ENCODE data around the gene COA7. TPM values are rescaled to one million over a fixed set of nuclear protein-coding genes. Genes with fewer than 3 reads are reported as not detected.

COA7 gene
- total RNA-seq, 1 experiment from 2014 or later = 43.7 TPM

GRCh38 chr1:52726265-52727113 lies 28.3 kb upstream of the COA7 start, which contains the start of gene ZYG11B (continued):
- TF ChIP-seq, protein P1, sequence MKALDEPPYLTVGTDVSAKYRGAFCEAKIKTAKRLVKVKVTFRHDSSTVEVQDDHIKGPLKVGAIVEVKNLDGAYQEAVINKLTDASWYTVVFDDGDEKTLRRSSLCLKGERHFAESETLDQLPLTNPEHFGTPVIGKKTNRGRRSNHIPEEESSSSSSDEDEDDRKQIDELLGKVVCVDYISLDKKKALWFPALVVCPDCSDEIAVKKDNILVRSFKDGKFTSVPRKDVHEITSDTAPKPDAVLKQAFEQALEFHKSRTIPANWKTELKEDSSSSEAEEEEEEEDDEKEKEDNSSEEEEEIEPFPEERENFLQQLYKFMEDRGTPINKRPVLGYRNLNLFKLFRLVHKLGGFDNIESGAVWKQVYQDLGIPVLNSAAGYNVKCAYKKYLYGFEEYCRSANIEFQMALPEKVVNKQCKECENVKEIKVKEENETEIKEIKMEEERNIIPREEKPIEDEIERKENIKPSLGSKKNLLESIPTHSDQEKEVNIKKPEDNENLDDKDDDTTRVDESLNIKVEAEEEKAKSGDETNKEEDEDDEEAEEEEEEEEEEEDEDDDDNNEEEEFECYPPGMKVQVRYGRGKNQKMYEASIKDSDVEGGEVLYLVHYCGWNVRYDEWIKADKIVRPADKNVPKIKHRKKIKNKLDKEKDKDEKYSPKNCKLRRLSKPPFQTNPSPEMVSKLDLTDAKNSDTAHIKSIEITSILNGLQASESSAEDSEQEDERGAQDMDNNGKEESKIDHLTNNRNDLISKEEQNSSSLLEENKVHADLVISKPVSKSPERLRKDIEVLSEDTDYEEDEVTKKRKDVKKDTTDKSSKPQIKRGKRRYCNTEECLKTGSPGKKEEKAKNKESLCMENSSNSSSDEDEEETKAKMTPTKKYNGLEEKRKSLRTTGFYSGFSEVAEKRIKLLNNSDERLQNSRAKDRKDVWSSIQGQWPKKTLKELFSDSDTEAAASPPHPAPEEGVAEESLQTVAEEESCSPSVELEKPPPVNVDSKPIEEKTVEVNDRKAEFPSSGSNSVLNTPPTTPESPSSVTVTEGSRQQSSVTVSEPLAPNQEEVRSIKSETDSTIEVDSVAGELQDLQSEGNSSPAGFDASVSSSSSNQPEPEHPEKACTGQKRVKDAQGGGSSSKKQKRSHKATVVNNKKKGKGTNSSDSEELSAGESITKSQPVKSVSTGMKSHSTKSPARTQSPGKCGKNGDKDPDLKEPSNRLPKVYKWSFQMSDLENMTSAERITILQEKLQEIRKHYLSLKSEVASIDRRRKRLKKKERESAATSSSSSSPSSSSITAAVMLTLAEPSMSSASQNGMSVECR (CRISPR knock-in tag; IDR thresholded peaks at IDR 0.05; ENCODE audit: borderline replicate concordance) = no peak
- TF ChIP-seq HMGXB4 (CRISPR knock-in tag; IDR thresholded peaks at IDR 0.05) (peak; percentile 43; the same call in 1 of the 2 replicates), RORB (CRISPR knock-in tag; IDR thresholded peaks at IDR 0.05) (no peak), FOXP1 (CRISPR knock-in tag; IDR thresholded peaks at IDR 0.05; ENCODE audit: borderline replicate concordance) (peak; percentile 38; the same call in 1 of the 2 replicates), CDX4 (CRISPR knock-in tag; IDR thresholded peaks at IDR 0.05; ENCODE audit: borderline replicate concordance) (no peak), ZNF219 (CRISPR knock-in tag; IDR thresholded peaks at IDR 0.05; ENCODE audit: borderline replicate concordance) (no peak), ZNF416 (CRISPR knock-in tag; IDR thresholded peaks at IDR 0.05) (no peak), ETV6 (CRISPR knock-in tag; IDR thresholded peaks at IDR 0.05) (peak; percentile 58; the same call in 1 of the 2 replicates), SOX15 (CRISPR knock-in tag; IDR thresholded peaks at IDR 0.05) (no peak), NFYB (CRISPR knock-in tag; conservative IDR thresholded peaks at IDR 0.05; ENCODE audit: low read depth) (no peak), HMGA2 (CRISPR knock-in tag; IDR thresholded peaks at IDR 0.05) (no peak)
- TF ChIP-seq, protein P2, sequence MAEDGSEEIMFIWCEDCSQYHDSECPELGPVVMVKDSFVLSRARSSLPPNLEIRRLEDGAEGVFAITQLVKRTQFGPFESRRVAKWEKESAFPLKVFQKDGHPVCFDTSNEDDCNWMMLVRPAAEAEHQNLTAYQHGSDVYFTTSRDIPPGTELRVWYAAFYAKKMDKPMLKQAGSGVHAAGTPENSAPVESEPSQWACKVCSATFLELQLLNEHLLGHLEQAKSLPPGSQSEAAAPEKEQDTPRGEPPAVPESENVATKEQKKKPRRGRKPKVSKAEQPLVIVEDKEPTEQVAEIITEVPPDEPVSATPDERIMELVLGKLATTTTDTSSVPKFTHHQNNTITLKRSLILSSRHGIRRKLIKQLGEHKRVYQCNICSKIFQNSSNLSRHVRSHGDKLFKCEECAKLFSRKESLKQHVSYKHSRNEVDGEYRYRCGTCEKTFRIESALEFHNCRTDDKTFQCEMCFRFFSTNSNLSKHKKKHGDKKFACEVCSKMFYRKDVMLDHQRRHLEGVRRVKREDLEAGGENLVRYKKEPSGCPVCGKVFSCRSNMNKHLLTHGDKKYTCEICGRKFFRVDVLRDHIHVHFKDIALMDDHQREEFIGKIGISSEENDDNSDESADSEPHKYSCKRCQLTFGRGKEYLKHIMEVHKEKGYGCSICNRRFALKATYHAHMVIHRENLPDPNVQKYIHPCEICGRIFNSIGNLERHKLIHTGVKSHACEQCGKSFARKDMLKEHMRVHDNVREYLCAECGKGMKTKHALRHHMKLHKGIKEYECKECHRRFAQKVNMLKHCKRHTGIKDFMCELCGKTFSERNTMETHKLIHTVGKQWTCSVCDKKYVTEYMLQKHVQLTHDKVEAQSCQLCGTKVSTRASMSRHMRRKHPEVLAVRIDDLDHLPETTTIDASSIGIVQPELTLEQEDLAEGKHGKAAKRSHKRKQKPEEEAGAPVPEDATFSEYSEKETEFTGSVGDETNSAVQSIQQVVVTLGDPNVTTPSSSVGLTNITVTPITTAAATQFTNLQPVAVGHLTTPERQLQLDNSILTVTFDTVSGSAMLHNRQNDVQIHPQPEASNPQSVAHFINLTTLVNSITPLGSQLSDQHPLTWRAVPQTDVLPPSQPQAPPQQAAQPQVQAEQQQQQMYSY (CRISPR knock-in tag; IDR thresholded peaks at IDR 0.05) = no peak

DNA sequence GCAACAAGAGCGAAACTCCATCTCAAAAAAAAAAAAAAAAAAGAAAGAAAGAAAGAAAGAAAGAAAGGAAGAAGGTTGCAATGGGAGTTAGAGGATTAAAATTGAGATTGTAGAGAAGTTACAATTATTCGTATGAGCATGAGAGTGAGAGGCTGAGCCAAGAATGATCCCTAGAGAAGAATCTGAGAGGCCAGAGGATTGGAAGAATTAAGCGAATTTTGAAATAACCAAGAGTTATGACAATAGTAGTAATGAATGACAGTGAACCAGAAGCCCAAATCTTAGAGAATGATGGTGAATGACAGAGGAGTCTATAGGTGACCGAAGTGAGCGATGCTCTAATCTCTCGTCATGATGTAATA lies 27.7 kb upstream of the COA7 start:
- Mint-ChIP-seq H3K9me3 (no peaks in the 10 kb centered on the region), H3K4me1 (peaks cover 18% of the 10 kb centered on the region), H3K27ac (no peak overlapping the region), H3K4me3 (peak overlapping the region; percentile 59), H3K36me3 (no peaks in the 10 kb centered on the region), H3K27me3 (ENCODE audit: low read depth) (no peaks in the 10 kb centered on the region)
- ATAC-seq (no peak), DNase-seq (ENCODE audit: low spot score) (no peak)
- POLR2A ChIA-PET = interaction anchor here (0.5 to 1.1 kb wide), 3 partner anchors 23 to 173 kb away, joined by 3 to 7 read pairs (median 3); partner anchors contain the start of gene TUT4
- CTCF ChIA-PET = interaction anchor here (1.0 to 1.9 kb wide), 3 partner anchors 22 to 179 kb away, joined by 3 to 8 read pairs (median 3); no protein-coding TSS in a partner anchor
- TF ChIP-seq, protein P3, sequence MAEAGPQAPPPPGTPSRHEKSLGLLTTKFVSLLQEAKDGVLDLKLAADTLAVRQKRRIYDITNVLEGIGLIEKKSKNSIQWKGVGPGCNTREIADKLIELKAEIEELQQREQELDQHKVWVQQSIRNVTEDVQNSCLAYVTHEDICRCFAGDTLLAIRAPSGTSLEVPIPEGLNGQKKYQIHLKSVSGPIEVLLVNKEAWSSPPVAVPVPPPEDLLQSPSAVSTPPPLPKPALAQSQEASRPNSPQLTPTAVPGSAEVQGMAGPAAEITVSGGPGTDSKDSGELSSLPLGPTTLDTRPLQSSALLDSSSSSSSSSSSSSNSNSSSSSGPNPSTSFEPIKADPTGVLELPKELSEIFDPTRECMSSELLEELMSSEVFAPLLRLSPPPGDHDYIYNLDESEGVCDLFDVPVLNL (CRISPR knock-in tag; IDR thresholded peaks at IDR 0.05; ENCODE audit: borderline replicate concordance, low read depth) = no peak
- TF ChIP-seq E2F1 (CRISPR knock-in tag; IDR thresholded peaks at IDR 0.05) = no peak
- TF ChIP-seq, protein P2 (CRISPR knock-in tag; IDR thresholded peaks at IDR 0.05) = no peak
- TF ChIP-seq, protein P4, sequence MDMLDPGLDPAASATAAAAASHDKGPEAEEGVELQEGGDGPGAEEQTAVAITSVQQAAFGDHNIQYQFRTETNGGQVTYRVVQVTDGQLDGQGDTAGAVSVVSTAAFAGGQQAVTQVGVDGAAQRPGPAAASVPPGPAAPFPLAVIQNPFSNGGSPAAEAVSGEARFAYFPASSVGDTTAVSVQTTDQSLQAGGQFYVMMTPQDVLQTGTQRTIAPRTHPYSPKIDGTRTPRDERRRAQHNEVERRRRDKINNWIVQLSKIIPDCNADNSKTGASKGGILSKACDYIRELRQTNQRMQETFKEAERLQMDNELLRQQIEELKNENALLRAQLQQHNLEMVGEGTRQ (CRISPR knock-in tag; IDR thresholded peaks at IDR 0.05) = no peak
- no peak for TF ChIP-seq ELF4 (CRISPR knock-in tag; IDR thresholded peaks at IDR 0.05; ENCODE audit: low read depth)
